CD14-positive monocyte (primary cell): Measurements from ENCODE around the gene SHC2. TPM values are rescaled to one million over a fixed set of nuclear protein-coding genes. Genes with fewer than 3 reads are reported as not detected.

ENCODE experiments used
- DNase-seq, 3 donors: peaks; one replicate each; pipeline ENCODE4 v3.0.0-alpha.2; 2011 to 2022
- H2AFZ ChIP-seq: 2 replicates; pipeline ENCODE4 v1.6.0; 2012; ENCODE audit warnings: mild to moderate bottlenecking, low read depth, low read length, inconsistent platforms; ENCODE audit not compliant: insufficient read depth, poor library complexity, severe bottlenecking
- H3K27ac ChIP-seq, 2 donors: 1 replicate in 1 of 2; 2 replicates in 1 of 2; pipeline ENCODE4 v1.5.1; 2012 to 2013; ENCODE audit warnings: low read length in 2 of 2, control low read depth in 1 of 2, inconsistent platforms in 1 of 2, low read depth in 1 of 2, mild to moderate bottlenecking in 1 of 2
- H3K27me3 ChIP-seq, 2 donors: one replicate each; pipeline versions ENCODE4 v1.6.0 to v1.6.1; 2011 to 2013; ENCODE audit warnings: low read length in 2 of 2; ENCODE audit not compliant: control insufficient read depth in 2 of 2, insufficient read depth in 2 of 2
- H3K36me3 ChIP-seq, 2 donors: replicated peaks in 1 of 2; 1 replicate in 1 of 2; 2 replicates in 1 of 2; pipeline versions ENCODE4 v1.5.1 to v1.6.1; 2012 to 2013; ENCODE audit warnings: low read length in 2 of 2, control low read depth in 1 of 2, inconsistent platforms in 1 of 2, mild to moderate bottlenecking in 1 of 2; ENCODE audit not compliant: insufficient read depth in 2 of 2, control insufficient read depth in 1 of 2
- H3K4me1 ChIP-seq, 2 donors: 1 replicate in 1 of 2; 2 replicates in 1 of 2; pipeline versions ENCODE4 v1.5.1 to v1.6.1; 2012 to 2013; ENCODE audit warnings: low read length in 2 of 2, control low read depth in 1 of 2, inconsistent platforms in 1 of 2, mild to moderate bottlenecking in 1 of 2, moderate library complexity in 1 of 2; ENCODE audit not compliant: insufficient read depth in 2 of 2, control insufficient read depth in 1 of 2
- H3K4me2 ChIP-seq: replicated peaks from 2 replicates; pipeline ENCODE3; 2012; ENCODE audit warnings: low read length, moderate library complexity, mild to moderate bottlenecking; ENCODE audit not compliant: poor library complexity, severe bottlenecking; ENCODE audit errors: extremely low read depth
- H3K4me3 ChIP-seq, 3 experiments: fragments of 200-600 bp in 1 of 3; sonication (generic) in 1 of 3; replicated peaks in 1 of 3; 1 replicate in 2 of 3; 2 replicates in 1 of 3; pipeline ENCODE4 v1.5.1; 2011 to 2013; ENCODE audit warnings: low read length in 3 of 3, mild to moderate bottlenecking in 3 of 3, control low read depth in 2 of 3, low read depth in 2 of 3, inconsistent platforms in 1 of 3, moderate library complexity in 1 of 3
- H3K79me2 ChIP-seq: 2 replicates; pipeline ENCODE4 v1.6.0; 2012; ENCODE audit warnings: mild to moderate bottlenecking, control low read depth, inconsistent platforms, low read length, moderate library complexity; ENCODE audit not compliant: insufficient read depth
- H3K9ac ChIP-seq: 2 replicates; pipeline ENCODE4 v1.6.0; 2017; ENCODE audit warnings: low read length, mild to moderate bottlenecking; ENCODE audit not compliant: insufficient read depth, poor library complexity, severe bottlenecking
- H3K9me3 ChIP-seq, 2 donors: replicated peaks in 1 of 2; 1 replicate in 1 of 2; 2 replicates in 1 of 2; pipeline versions ENCODE4 v1.5.1 to v1.6.1; 2012 to 2013; ENCODE audit warnings: low read length in 2 of 2, control low read depth in 1 of 2; ENCODE audit not compliant: control insufficient read depth in 1 of 2, insufficient read depth in 1 of 2
- H4K20me1 ChIP-seq: 2 replicates; pipeline ENCODE4 v1.6.0; 2012; ENCODE audit warnings: mild to moderate bottlenecking, low read length, control low read depth, moderate library complexity; ENCODE audit not compliant: insufficient read depth
- H3K27ac Mint-ChIP-seq, 7 donors: one replicate each; pipeline ENCODE4 v1.8.0; 2020; ENCODE audit warnings: mild to moderate bottlenecking in 7 of 7, mixed read lengths in 7 of 7, moderate library complexity in 6 of 7, inconsistent platforms in 2 of 7
- H3K27me3 Mint-ChIP-seq, 3 donors: one replicate each; pipeline ENCODE4 v1.8.0; 2021 to 2022; ENCODE audit warnings: low read depth in 3 of 3, mild to moderate bottlenecking in 3 of 3, mixed read lengths in 3 of 3, moderate library complexity in 3 of 3, inconsistent platforms in 1 of 3
- H3K36me3 Mint-ChIP-seq, 2 donors: one replicate each; pipeline ENCODE4 v1.8.0; 2020; ENCODE audit warnings: mixed read lengths in 2 of 2, inconsistent platforms in 1 of 2, mild to moderate bottlenecking in 1 of 2
- H3K4me1 Mint-ChIP-seq: one replicate; pipeline ENCODE4 v1.8.0; 2020; ENCODE audit warnings: mild to moderate bottlenecking, mixed read lengths
- H3K4me3 Mint-ChIP-seq, 2 donors: one replicate each; pipeline ENCODE4 v1.8.0; 2020; ENCODE audit warnings: mild to moderate bottlenecking in 2 of 2, mixed read lengths in 2 of 2, moderate library complexity in 1 of 2
- H3K9me3 Mint-ChIP-seq, 7 donors: one replicate each; pipeline ENCODE4 v1.8.0; 2020 to 2022; ENCODE audit warnings: mixed read lengths in 7 of 7, mild to moderate bottlenecking in 6 of 7, moderate library complexity in 6 of 7, inconsistent platforms in 2 of 7
- CTCF ChIP-seq: fragments of 200-600 bp; IDR thresholded peaks from one replicate; pipeline ENCODE4 v1.8.0; 2022; ENCODE audit warnings: antibody characterized with exemption, mild to moderate bottlenecking
- WGBS: methylation state at CpG from one replicate; pipeline ENCODE4 v1.1.5; 2013; ENCODE audit warnings: missing lambda C conversion rate; ENCODE audit not compliant: insufficient coverage; 5-methylcytosine and 5-hydroxymethylcytosine counted together
- intact Hi-C, 2 donors: fragments of 100-400 bp; cut with micrococcal nuclease; formaldehyde crosslinking; loops; one replicate each; pipeline versions ENCODE4 v1.15.0 to v1.15.1; 2023
- polyA plus RNA-seq, 3 donors: library from polyadenylated mRNA; depleted of rRNA in 1 of 3; unstranded in 2 of 3; stranded (reverse) in 1 of 3; fragments of 300-500 nt in 2 of 3; fragments of >200 nt in 1 of 3; fragmentation: Illumina TruSeq in 2 of 3; gene quantifications; 1 replicate in 2 of 3; 2 replicates in 1 of 3; pipeline ENCODE4 v1.2.3, GENCODE V29; 2012 to 2021

The SHC2 gene
- polyA plus RNA-seq, 3 donors, result not detected

GRCh38 chr19:412356-413355, 48.2 kb downstream of the SHC2 start:
- Mint-ChIP-seq H3K36me3 (peaks cover 0 to 2% of the 10 kb centered on the region in 2 donors), H3K4me3 (no peak overlapping the region), H3K27me3 (peaks cover 18 to 33% (median 19%) of the 10 kb centered on the region in 3 donors), H3K9me3 (peaks cover 0 to 28% (median 10%) of the 10 kb centered on the region in 7 donors), H3K27ac (no peak overlapping the region), H3K4me1 (peaks cover 3% of the 10 kb centered on the region)
- Histone ChIP-seq H4K20me1 (no peaks in the 10 kb centered on the region), H3K27ac (no peak overlapping the region), H3K79me2 (no peaks in the 10 kb centered on the region), H3K4me1 (no peaks in the 10 kb centered on the region), H3K36me3 (no peaks in the 10 kb centered on the region), H2AFZ (no peak overlapping the region), H3K9ac (no peak overlapping the region), H3K4me2 (no peak overlapping the region), H3K4me3 (no peak overlapping the region), H3K9me3 (peaks cover 0 to 3% of the 10 kb centered on the region in 2 donors), H3K27me3 (peaks cover 9 to 31% of the 10 kb centered on the region in 2 donors)
- 52% methylated on average over 27 of the region's 36 CpGs for WGBS
- TF ChIP-seq CTCF, result no peak
- intact Hi-C loops, result no loop called here
- DNase-seq, result no peak

GRCh38 chr19:411723-412355, 49.0 kb downstream of the SHC2 start:
- peaks cover 0 to 30% (median 10%) of the 10 kb centered on the region in 7 donors for H3K9me3 Mint-ChIP-seq

More at GRCh38 chr19:411723-412355, 49.0 kb downstream of the SHC2 start:
- no peaks in the 10 kb centered on the region for H3K4me1 ChIP-seq
- no peak for DNase-seq
- no peak overlapping the region for H3K27ac ChIP-seq
- H3K79me2 ChIP-seq, result no peaks in the 10 kb centered on the region
- no peaks in the 10 kb centered on the region for H4K20me1 ChIP-seq
- WGBS, result 65% methylated on average over 13 of the region's 13 CpGs
- H3K27me3 ChIP-seq, result peaks cover 9 to 31% of the 10 kb centered on the region in 2 donors
- Mint-ChIP-seq H3K27me3 (peaks cover 16 to 32% (median 20%) of the 10 kb centered on the region in 3 donors), H3K27ac (no peak overlapping the region), H3K4me1 (peaks cover 3% of the 10 kb centered on the region), H3K4me3 (no peak overlapping the region), H3K36me3 (peaks cover 0 to 2% of the 10 kb centered on the region in 2 donors)
- intact Hi-C loops, result no loop called here
- H3K4me3 ChIP-seq, result no peak overlapping the region
- H3K9ac ChIP-seq, result no peak overlapping the region
- no peak for TF ChIP-seq CTCF
- H3K4me2 ChIP-seq, result no peak overlapping the region
- no peak overlapping the region for H2AFZ ChIP-seq
- H3K36me3 ChIP-seq, result no peaks in the 10 kb centered on the region
- H3K9me3 ChIP-seq, result peaks cover 0 to 3% of the 10 kb centered on the region in 2 donors
